ENCODE measurements around the gene ZFYVE9.

Gene ZFYVE9

GRCh38 chr1:52393174-52393573, 251.3 kb downstream of the ZFYVE9 start:
- no peak for DNase-seq

All from femur (tissue), 1 donor.